HUES6 (cell line): ENCODE results near the gene CERS6.

Experiments
- H3K27ac ChIP-seq: 2 replicates; pipeline ENCODE4 v1.7.0; 2013; ENCODE audit warnings: low read depth, mild to moderate bottlenecking, low read length, inconsistent platforms
- H3K27me3 ChIP-seq: 2 replicates; pipeline ENCODE4 v1.6.1; 2013; ENCODE audit warnings: low read length; ENCODE audit not compliant: control insufficient read depth, insufficient read depth
- H3K36me3 ChIP-seq: 2 replicates; pipeline ENCODE4 v1.6.1; 2013; ENCODE audit warnings: low read length; ENCODE audit not compliant: control insufficient read depth, insufficient read depth
- H3K4me1 ChIP-seq: 2 replicates; pipeline ENCODE4 v1.6.1; 2013; ENCODE audit warnings: low read length; ENCODE audit not compliant: control insufficient read depth, insufficient read depth
- H3K4me3 ChIP-seq: 2 replicates; pipeline ENCODE4 v1.5.1; 2013; ENCODE audit warnings: low read depth, low read length
- H3K9ac ChIP-seq: one replicate; pipeline ENCODE4 v1.6.1; 2013; ENCODE audit warnings: mild to moderate bottlenecking, low read length
- H3K9me3 ChIP-seq: 2 replicates; pipeline ENCODE4 v1.6.1; 2013; ENCODE audit warnings: low read depth, low read length; ENCODE audit not compliant: control insufficient read depth, insufficient read depth

CERS6 gene

GRCh38 chr2:168521053-168521741 is 65.1 kb downstream of the CERS6 start:
- no peak overlapping the region for H3K9ac ChIP-seq
- H3K27me3 ChIP-seq: no peaks in the 10 kb centered on the region
- H3K9me3 ChIP-seq: no peaks in the 10 kb centered on the region
- peaks cover 21% of the 10 kb centered on the region for H3K4me1 ChIP-seq
- no peak overlapping the region for H3K27ac ChIP-seq
- no peak overlapping the region for H3K4me3 ChIP-seq
- no peaks in the 10 kb centered on the region for H3K36me3 ChIP-seq

- Histone ChIP-seq H3K4me3 (no peak overlapping the region), H3K36me3 (no peaks in the 10 kb centered on the region), H3K4me1 (peaks cover 21% of the 10 kb centered on the region), H3K27me3 (no peaks in the 10 kb centered on the region), H3K9me3 (no peaks in the 10 kb centered on the region), H3K27ac (no peak overlapping the region), H3K9ac (no peak overlapping the region)
Observed at GRCh38 chr2:168522446-168522845, 66.4 kb downstream of the CERS6 start.

GRCh38 chr2:168524005-168524404 is 67.9 kb downstream of the CERS6 start:
- Histone ChIP-seq H3K9ac (no peak overlapping the region), H3K4me3 (no peak overlapping the region), H3K36me3 (no peaks in the 10 kb centered on the region), H3K27me3 (no peaks in the 10 kb centered on the region), H3K9me3 (no peaks in the 10 kb centered on the region), H3K27ac (no peak overlapping the region), H3K4me1 (peaks cover 11% of the 10 kb centered on the region; the same call in 1 of the 2 replicates)

GRCh38 chr2:168525020-168525419 is 68.9 kb downstream of the CERS6 start:
- Histone ChIP-seq H3K4me1 (peaks cover 11% of the 10 kb centered on the region), H3K27ac (no peak overlapping the region), H3K4me3 (no peak overlapping the region)

GRCh38 chr2:168525716-168526446 is 69.8 kb downstream of the CERS6 start:
- no peak overlapping the region for H3K27ac ChIP-seq
- H3K4me3 ChIP-seq: no peak overlapping the region
- no peak overlapping the region for H3K9ac ChIP-seq
- peaks cover 11% of the 10 kb centered on the region for H3K4me1 ChIP-seq
- no peaks in the 10 kb centered on the region for H3K9me3 ChIP-seq
- no peaks in the 10 kb centered on the region for H3K27me3 ChIP-seq
- H3K36me3 ChIP-seq: no peaks in the 10 kb centered on the region

More at GRCh38 chr2:168525020-168525419, 68.9 kb downstream of the CERS6 start:
- Histone ChIP-seq H3K9ac (no peak overlapping the region), H3K36me3 (no peaks in the 10 kb centered on the region), H3K27me3 (no peaks in the 10 kb centered on the region), H3K9me3 (no peaks in the 10 kb centered on the region)

GRCh38 chr2:168526641-168527040 is 70.6 kb downstream of the CERS6 start:
- H3K36me3 ChIP-seq: no peaks in the 10 kb centered on the region
- no peaks in the 10 kb centered on the region for H3K9me3 ChIP-seq
- H3K27me3 ChIP-seq: no peaks in the 10 kb centered on the region
- H3K9ac ChIP-seq: no peak overlapping the region
- no peak overlapping the region for H3K27ac ChIP-seq
- H3K4me3 ChIP-seq: no peak overlapping the region
- H3K4me1 ChIP-seq: peaks cover 4% of the 10 kb centered on the region

- Histone ChIP-seq H3K4me3 (no peak overlapping the region), H3K27ac (no peak overlapping the region), H3K9ac (no peak overlapping the region)
Observed at GRCh38 chr2:168528016-168528415, 71.9 kb downstream of the CERS6 start.

GRCh38 chr2:168528469-168528868 is 72.4 kb downstream of the CERS6 start:
- Histone ChIP-seq H3K9ac (no peak overlapping the region), H3K9me3 (no peaks in the 10 kb centered on the region), H3K4me1 (peaks cover 3% of the 10 kb centered on the region), H3K36me3 (no peaks in the 10 kb centered on the region), H3K27me3 (no peaks in the 10 kb centered on the region), H3K27ac (no peak overlapping the region), H3K4me3 (no peak overlapping the region)

More at GRCh38 chr2:168528016-168528415, 71.9 kb downstream of the CERS6 start:
- peaks cover 3% of the 10 kb centered on the region for H3K4me1 ChIP-seq
- no peaks in the 10 kb centered on the region for H3K27me3 ChIP-seq
- no peaks in the 10 kb centered on the region for H3K9me3 ChIP-seq
- no peaks in the 10 kb centered on the region for H3K36me3 ChIP-seq

- Histone ChIP-seq H3K4me1 (peaks cover 3% of the 10 kb centered on the region), H3K9ac (no peak overlapping the region), H3K9me3 (no peaks in the 10 kb centered on the region)
Observed at GRCh38 chr2:168529054-168529833, 73.2 kb downstream of the CERS6 start.

GRCh38 chr2:168529900-168530561 is 74.0 kb downstream of the CERS6 start:
- no peak overlapping the region for H3K4me3 ChIP-seq
- no peaks in the 10 kb centered on the region for H3K9me3 ChIP-seq
- H3K9ac ChIP-seq: no peak overlapping the region
- no peaks in the 10 kb centered on the region for H3K27me3 ChIP-seq
- H3K27ac ChIP-seq: no peak overlapping the region
- peaks cover 3% of the 10 kb centered on the region for H3K4me1 ChIP-seq
- no peaks in the 10 kb centered on the region for H3K36me3 ChIP-seq

More at GRCh38 chr2:168529054-168529833, 73.2 kb downstream of the CERS6 start:
- Histone ChIP-seq H3K4me3 (no peak overlapping the region), H3K27ac (no peak overlapping the region), H3K36me3 (no peaks in the 10 kb centered on the region), H3K27me3 (no peaks in the 10 kb centered on the region)
